GM19438 (cell line): ENCODE results near the gene PROK2.

Experiments
- ATAC-seq: cut with Tn5 transposase; IDR thresholded peaks from one replicate; pipeline ENCODE4 v1.9.1; 2021; ENCODE audit warnings: low read depth; ENCODE audit not compliant: unreplicated experiment

Gene PROK2

GRCh38 chr3:71784914-71785531 is at the start of gene PROK2:
Gene PROK2 (minus strand): TSS chr3:71785148. CDS start chr3:71785052, 96 bp downstream.
- no peak for ATAC-seq

GRCh38 chr3:71831599-71831998 is 46.7 kb upstream of the PROK2 start:
- ATAC-seq = no peak

GRCh38 chr3:71825551-71826283 is 40.8 kb upstream of the PROK2 start:
- ATAC-seq = no peak

GRCh38 chr3:71821116-71821515 is 36.2 kb upstream of the PROK2 start:
- ATAC-seq = no peak

- ATAC-seq = no peak
Observed at GRCh38 chr3:71817262-71817661, 32.3 kb upstream of the PROK2 start.

GRCh38 chr3:71816767-71817156 is 31.8 kb upstream of the PROK2 start:
- no peak for ATAC-seq

GRCh38 chr3:71815340-71816067 is 30.6 kb upstream of the PROK2 start:
- no peak for ATAC-seq

GRCh38 chr3:71813704-71814103 is 28.8 kb upstream of the PROK2 start:
- ATAC-seq = no peak

GRCh38 chr3:71813073-71813472 is 28.1 kb upstream of the PROK2 start:
- no peak for ATAC-seq

- no peak for ATAC-seq
Observed at GRCh38 chr3:71810056-71810455, 25.1 kb upstream of the PROK2 start.

- ATAC-seq = no peak
Observed at GRCh38 chr3:71809321-71810026, 24.5 kb upstream of the PROK2 start.

GRCh38 chr3:71806736-71807135 is 21.8 kb upstream of the PROK2 start:
- ATAC-seq = no peak

GRCh38 chr3:71805691-71806090 is 20.7 kb upstream of the PROK2 start:
- ATAC-seq = no peak

- no peak for ATAC-seq
Observed at GRCh38 chr3:71805199-71805598, 20.3 kb upstream of the PROK2 start.

GRCh38 chr3:71803248-71803647 is 18.3 kb upstream of the PROK2 start:
- no peak for ATAC-seq

GRCh38 chr3:71801986-71802385 is 17.0 kb upstream of the PROK2 start:
- ATAC-seq = no peak

GRCh38 chr3:71800023-71800422 is 15.1 kb upstream of the PROK2 start:
- no peak for ATAC-seq

- no peak for ATAC-seq
Observed at GRCh38 chr3:71797455-71797854, 12.5 kb upstream of the PROK2 start.

GRCh38 chr3:71796290-71796689 is 11.3 kb upstream of the PROK2 start:
- no peak for ATAC-seq

GRCh38 chr3:71791634-71792033 is 6.7 kb upstream of the PROK2 start:
- no peak for ATAC-seq

- ATAC-seq = no peak
Observed at GRCh38 chr3:71789922-71790321, 5.0 kb upstream of the PROK2 start.
